Effector CD8-positive, alpha-beta T cell (primary cell): ENCODE measurements around the gene PSMD11.
"Not testable (repeated sequence)": the region's sequence is repeated elsewhere in the genome, so short reads cannot be mapped to it uniquely, and the experiment has no call there.

Experiments
- DNase-seq: peaks from one replicate; lab custom pipeline; 2025; lab: John Stamatoyannopoulos, UW
- total RNA-seq, 4 experiments: gene quantifications; one replicate each; lab custom pipeline; 2026; lab: John Stamatoyannopoulos, UW

PSMD11 gene
- total RNA-seq: 85.9 to 117 (median 95.2) reads per million in 4 experiments

DNA sequence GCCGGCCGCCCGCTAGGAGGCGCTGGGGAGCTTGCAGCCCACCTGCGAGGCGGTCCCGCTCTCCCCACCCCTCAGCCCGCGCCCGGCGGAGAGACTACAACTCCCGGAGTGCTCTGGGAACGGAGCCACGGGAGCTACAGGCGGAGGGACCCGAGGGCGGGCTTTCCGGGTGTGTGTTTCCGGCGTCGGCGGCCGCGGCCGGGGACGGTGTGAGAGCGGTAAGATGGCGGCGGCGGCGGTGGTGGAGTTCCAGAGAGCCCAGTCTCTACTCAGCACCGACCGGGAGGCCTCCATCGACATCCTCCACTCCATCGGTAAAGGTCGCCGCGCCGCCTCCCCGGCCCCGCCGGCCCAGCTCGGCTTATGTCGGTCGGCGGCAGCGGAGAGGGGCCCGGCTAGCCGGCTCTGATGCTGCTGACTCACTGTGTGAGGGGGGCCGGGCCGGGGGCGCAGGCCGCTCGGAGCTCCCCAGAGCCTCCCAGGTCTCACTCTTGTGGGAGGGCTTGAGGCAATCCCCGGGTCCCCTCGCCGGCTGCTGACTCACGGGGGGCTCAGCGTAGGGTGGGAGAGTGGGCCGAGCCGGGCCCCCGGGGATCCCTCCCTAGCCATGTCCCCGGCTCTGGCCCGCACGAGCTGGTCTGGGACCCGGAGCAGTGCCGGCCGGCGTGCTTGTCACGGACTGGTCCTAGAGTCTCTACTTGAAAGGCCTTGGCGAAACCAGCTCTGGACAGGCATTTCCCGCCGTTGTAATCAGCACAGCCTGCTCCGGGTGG, at the start of gene PSMD11:
TSS of gene PSMD11 (plus strand) at position 210 of the 773 bp plus-strand sequence. CDS start at position 224, 14 bp downstream.
- peak; percentile 99 for DNase-seq

DNA sequence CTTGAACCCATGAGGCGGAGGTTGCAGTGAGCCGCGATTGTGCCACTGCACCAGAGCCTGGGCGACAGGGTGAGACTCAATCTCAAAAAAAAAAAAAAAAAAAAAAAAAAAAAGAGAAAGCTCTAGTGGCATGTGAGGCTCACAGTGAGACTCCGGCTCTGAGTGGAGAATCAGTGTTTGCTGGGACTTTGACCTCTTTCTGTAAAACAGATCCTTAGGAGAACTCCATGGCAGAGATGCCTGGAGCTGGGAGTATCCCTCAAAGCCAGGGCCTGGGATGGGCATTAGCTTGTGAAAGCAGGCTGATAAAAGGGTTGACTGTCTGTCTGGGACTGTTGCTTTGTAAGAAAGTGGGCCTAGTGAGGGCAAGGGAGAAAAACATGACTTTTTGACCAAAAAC, 48.0 kb upstream of the PSMD11 start:
- DNase-seq: no peak

DNA sequence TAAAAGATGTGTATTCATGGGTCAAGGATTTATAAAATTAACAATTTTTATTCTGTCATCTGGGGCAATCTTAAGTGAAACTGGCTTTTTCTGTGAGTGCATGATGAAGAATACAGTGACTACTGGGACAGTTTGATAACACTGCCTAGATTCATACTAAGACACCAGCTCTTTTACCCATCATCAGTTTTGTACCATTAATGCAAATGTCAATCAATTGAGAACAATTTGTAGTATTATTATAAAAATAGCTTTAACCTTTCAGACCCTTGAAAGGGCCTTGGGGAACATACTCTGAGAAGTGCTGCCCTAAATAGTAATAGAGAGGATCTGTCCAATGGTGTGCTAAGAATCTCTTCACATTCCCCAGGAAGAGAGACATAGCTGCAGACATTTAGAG, 45.4 kb upstream of the PSMD11 start:
- DNase-seq: no peak

DNA sequence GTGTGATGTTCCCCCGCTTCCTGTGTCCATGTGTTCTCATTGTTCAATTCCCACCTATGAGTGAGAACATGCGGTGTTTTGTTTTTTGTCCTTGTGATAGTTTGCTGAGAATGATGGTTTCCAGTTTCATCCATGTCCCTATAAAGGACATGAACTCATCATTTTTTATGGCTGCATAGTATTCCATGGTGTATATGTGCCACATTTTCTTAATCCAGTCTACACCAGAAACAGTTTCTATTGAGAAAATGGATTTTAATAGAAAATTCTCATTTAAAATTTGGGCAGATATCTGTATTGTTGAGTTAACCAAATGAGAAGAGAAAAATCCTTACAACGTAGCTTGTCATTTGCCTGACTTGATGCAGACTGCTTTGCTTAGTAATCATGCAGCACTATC, 34.2 kb upstream of the PSMD11 start:
- DNase-seq: not testable (repeated sequence)

DNA sequence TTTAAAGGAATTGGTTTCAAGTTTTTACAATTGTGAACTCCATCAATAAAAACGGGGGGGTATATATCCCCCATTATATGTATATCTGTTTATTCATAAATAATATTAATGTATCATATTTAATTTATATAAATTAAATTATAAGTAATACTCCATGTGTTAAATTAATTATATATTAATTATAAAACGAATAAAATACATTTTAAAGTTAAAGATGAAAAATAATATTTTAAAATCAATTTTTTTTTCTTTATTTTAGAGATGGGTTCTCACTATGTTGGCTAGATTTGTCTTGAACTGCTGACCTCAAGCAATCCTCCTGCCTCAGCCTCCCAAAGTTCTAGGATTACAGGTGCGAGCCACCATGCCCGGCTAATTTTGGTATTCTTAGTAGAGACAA, 17.4 kb upstream of the PSMD11 start:
- DNase-seq: no peak

DNA sequence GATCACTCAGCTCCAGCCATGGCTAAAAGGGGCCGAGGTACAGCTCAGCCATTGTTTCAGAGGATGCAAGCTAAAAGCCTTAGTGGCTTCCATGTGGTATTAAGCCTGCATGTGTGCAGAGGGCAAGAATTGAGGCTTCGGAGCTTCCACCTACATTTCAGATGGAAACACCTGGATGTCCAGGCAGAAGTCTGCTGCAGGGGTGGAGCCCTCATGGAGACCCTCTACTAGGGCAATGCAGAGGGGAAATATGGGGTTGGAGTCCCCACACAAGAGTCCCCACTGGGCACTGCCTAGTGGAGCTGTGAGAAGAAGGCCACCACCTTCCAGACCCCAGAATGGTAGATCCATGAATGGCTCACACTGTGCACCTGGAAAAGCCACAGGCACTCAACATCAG, 14.7 kb upstream of the PSMD11 start:
- no peak for DNase-seq

DNA sequence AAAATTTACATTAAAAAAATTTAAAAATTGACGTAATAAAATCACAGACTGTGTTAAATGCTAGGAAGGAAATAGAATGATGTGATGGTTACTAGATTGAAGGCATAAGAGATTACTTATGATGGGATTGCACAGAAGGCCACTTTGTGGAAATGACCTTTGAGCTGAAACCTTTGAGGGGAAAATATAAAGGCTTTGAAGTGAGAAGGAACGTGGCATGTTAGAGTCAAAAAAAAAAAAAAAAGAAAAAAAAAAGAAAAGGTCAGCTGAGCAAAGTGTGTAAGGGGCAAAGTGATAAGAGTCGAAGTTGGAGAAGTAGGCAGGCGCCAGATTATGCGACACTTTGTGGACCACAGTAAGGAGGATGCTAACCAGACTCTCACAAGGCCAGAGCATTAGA, 3.6 kb upstream of the PSMD11 start:
- DNase-seq: no peak

DNA sequence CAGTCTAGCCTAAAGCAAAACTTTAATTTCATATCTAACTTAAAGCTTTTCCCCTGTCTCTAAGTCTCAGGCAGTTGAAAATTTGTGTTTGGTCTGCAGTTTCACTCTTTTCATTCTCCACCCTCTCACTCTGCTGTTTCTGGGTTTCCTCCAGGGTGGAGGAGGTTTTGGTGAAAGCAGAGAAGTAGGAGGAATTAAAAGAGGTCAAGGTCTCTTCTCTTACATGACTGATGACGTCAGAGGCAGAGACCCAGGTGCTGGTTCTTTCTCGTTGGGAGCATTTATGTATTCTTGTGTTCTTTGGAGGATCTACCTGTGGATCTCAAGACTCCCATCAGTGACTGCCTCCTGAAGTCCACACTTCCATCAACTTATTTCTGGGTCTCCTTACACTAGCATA, 2.4 kb upstream of the PSMD11 start:
- DNase-seq: no peak

DNA sequence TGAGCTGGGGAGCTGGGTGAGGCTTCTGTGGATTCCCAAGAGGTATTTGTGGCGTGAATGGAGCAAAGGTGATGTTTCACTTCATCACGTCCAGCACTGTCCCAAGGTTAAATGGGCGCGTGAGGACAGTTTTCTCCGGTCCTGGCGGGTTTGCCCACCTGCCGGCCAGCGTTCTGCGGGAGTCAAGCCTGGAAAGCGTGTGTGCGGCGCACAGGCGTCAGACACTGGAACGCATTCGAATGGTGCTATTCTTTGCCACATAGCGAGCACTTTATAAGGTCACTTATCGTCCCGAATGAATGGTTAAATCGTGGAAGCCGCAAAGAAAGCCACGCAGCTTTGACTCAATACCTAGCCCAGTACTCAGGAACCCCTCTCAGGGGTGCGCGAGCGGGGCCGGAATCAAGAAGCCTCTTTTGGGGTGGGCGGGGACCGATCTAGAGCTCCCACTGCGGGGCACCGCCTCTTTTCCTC, 446 bp upstream of the PSMD11 start:
- DNase-seq: no peak

DNA sequence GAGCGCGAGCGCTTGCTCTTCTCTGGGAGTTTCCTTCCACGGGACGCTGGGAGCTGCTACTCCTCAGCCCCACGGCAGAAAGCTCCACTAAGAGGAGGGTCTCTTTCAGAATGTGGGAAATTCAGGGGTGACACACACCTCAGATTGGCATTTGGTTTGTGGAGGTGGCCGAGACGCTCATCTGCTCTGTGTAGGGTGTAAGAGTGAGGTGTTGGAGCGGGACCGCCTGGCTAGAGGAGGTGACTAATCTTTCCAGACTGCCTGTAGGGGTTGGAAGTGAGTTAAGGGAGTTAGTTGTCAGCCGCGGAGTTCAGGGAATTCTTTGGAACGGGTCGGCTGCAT, 735 bp downstream of the PSMD11 start:
- DNase-seq: no peak

DNA sequence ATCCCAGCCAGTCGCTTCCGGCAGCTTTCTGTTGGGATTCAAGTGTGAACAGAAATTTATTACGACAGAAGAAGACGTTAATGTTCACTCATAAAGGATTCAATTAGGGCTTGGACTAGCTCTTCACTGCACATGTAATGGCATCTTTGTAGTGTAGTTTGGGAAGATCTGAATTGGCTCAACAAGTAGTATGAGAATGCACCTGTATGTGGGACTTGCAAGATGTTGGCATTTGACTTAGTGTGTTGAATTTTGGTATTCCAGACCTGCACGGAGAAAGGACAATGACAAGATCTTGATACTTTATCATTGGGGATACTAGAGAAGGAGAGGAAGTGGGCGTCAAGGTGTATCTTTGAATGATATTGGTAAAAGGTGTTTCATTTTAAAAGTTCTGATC, 1.2 kb downstream of the PSMD11 start:
- no peak for DNase-seq

DNA sequence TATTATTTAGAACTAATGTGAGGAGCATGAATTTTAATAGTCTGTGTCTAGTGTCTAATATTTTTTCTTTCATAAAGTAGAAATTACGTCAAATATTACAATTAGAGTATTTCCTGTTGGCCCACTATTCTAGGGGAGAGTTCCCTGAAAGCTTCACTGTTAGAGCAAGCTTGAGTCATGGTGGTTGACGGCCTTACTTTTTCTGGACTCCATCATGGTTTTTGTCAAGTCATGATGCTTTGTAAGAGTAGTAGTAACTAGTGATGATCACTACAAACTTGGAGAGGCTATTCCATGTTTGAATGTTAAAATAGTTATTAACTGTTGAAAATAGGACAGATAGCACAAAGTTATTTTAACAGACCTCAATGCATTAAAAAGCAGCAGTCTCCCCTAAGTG, 1.7 kb downstream of the PSMD11 start:
- DNase-seq: no peak

DNA sequence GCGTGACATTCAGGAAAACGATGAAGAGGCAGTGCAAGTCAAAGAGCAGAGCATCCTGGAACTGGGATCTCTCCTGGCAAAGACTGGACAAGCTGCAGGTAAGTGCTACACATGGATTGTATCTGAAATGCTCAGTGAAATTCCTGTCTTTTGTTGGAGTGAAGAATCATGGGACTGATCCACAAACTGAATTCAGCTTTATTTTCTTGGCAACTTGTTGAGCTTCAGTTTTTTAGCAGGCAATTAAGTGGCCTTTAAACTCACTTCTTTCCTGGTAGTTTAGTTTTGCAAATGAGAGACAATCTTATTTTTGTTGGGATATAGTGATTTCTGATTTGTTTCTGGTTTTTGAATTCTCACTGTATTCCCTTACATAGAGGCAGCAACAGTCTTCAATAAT, 2.6 kb downstream of the PSMD11 start:
- no peak for DNase-seq

DNA sequence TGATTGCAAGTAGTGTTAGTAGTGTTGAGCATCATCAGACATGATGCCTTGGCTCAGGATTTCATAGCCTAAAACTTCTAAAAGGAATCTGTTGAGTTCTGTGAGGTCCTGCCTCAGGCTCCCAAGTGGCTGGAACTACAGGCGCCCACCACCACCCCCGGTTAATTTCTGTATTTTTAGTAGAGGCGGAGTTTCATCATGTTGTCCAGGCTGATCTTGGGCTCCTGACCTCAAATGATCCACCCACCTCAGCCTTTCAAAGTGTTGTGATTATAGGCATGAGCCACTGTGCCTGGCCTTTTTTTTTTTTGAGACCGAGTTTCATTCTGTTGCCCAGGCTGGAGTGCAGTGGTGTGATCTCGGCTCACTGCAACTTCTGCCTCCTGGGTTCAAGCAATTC, 5.7 kb downstream of the PSMD11 start:
- DNase-seq: no peak

DNA sequence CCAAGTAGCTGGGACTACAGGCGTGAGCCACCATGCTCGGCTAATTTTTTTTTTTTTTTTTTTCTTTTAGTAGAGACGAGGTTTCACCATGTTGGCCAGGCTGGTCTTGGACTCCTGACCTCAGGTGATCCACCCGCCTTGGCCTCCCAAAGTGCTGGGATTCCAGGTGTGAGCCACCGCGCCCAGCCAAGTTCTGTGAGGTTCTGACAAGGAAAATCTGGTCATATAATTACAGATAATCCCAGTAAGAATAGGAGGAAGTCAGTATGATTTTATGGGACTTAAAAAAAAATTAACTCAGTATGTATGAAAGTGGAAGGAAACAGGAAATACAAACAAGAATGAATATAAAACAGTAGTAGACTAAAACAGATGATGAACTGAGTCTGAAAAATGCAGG, 6.1 kb downstream of the PSMD11 start:
- not testable (repeated sequence) for DNase-seq

DNA sequence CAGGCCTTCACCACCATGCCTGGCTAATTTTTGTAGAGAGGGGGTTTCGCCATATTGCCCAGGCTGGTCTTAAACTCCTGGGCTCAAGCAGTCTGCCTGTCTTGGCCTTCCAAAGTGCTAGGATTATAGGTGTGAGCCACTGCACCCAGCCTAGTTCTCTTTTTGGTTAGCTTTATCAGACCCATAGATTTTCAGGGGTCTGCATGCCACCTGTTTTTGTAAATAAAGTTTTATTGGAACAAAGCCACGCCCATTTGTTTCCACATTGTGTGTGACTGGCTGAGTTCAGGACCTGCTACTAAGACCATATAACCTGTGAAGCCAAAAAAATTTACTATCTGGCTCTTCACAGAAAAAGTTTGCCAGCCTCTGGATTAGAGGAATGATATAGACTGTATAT, 7.6 kb downstream of the PSMD11 start:
- DNase-seq: no peak

DNA sequence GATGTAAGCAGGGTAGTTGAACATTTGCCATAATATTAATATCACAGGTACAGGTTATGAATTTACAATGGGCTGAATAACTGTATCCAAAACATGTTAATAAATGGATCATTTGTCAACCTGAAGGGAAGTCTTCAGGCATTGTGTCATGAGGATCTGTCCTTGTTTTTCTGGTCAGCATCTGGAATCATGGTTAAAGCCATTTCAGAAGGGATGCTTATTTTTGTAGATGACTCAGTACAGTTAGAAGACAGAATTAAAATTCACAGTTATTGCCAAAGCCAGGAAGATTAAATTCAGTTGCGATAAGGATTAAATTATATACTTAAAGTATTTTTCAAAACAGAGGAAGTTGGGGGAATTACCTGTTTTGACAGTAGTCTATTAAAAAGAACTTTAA, 8.0 kb downstream of the PSMD11 start:
- no peak for DNase-seq

DNA sequence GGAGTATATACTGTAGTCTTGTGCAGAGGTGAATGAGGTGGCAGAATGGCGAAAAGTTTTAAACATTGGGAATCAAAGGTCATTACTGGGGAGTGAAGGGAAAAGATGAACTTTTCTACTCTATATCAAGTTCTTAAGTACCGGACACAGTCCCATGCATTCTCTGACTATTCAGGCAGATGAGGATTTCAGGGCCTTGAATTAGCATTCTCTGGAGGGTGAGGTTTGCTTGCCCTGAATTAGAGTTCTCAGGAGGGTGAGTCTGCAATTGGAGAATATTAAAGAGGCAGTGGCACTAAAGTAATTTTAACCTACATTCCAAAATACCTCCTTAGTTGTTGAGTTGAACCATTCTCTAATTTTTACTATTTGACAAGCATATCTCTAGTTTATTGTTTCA, 9.1 kb downstream of the PSMD11 start:
- DNase-seq: no peak

DNA sequence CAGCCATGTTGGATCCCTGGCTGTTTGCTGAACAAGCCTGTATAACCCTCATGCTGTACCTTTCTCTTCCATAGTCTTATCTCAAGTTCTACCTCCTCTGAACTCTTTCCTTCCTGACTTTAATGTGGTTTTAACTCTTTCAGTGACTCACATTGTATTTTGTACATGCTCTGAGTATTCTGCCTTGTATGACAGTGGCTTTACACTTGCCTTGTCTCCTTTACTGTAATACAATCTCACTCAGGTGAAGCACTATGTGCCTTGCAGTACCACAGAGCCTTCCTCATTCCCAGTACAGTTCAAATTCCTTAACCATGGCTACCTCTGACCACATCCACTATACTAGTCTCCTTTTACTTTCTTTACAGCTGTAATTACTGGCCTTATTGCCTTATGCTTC, 14.1 kb downstream of the PSMD11 start:
- no peak for DNase-seq

DNA sequence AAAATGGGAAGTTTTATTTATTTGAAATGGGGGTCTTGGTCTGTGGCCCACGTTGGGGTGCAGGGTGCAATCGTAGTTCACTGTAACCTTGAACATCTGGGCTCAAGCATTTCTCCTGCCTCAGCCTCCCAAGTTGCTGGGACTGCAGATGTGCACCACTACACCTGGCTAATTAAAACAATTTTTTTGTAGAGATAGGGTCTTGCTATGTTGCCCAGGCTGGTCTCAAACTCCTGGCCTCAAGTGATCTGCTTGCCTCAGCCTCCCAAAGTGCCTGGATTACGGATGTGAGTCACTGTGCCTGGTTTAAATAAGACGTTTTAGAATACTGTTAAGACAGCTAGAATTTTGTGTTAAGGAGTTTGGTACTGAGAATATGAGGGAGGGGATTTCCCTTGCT, 15.7 kb downstream of the PSMD11 start:
- no peak for DNase-seq

DNA sequence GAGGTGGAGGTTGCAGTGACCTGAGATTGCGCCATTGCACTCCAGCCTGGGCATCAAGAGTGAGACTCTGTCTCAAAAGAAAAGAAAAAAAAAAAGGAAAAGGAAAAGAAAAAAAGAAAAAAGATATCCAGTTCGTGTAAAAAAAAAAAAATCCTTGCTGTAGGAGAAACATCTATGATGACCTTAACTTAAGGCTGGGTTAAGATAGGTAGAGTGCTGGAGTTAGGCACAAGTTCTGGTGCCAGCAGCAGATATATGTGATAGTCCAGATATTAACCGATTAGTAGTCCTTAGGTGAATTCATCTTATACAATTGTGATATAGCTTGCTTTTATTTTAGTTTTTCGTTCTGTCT, 17.2 kb downstream of the PSMD11 start:
- no peak for DNase-seq

DNA sequence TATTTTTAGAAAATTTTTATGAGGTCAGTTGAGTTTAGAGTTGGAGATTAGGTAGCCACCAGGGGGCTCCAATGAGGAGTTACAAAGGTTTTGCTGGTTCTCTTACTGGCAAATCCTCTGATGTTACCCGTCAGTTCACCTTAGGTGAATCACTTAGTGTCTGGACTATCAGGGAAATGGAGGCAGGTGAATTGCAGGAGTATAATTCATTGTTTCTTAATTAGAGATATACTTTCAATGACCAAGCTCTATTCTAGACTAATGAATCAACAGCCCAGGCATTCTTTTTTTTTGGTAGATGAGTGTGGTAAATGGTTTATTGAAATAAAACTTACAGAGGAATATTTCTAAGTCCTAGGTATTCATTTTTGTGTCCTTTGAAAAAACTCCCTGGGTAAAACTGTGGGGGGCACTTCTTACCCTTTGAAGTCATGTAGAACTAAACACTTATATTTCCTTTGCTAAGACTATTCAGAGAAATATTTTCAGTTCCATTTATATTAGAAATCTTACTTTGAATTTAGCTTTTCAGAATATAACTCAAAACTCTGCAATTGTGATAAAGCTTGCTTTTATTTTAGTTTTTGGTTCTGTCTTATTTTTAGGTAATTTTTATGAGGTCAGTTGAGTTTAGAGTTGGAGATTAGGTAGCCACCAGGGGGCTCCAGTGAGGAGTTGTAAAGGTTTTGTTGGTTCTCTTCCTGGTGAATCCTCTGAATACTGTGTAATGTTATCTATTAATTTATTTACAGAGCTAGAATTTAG, 17.7 kb downstream of the PSMD11 start:
- DNase-seq: peak; percentile 43

DNA sequence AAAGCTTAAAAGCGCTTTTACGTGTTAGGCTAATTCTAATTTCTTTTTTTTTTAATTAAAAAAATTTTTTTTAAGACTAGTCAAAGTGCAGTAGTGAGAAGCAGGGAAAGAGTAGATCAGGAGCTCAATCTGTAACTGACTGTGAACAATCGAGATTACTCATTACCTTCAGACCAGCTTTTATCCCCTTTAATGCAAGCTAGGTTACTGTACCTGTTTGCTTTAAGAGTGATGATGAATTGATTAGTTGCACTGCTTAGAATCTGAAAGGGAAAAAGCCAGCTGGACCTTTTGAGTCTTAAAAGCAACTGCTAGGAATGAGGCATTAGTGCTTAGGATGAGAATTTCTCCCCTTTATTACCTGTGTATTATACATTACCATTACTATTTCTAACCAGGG, 19.0 kb downstream of the PSMD11 start:
- no peak for DNase-seq

DNA sequence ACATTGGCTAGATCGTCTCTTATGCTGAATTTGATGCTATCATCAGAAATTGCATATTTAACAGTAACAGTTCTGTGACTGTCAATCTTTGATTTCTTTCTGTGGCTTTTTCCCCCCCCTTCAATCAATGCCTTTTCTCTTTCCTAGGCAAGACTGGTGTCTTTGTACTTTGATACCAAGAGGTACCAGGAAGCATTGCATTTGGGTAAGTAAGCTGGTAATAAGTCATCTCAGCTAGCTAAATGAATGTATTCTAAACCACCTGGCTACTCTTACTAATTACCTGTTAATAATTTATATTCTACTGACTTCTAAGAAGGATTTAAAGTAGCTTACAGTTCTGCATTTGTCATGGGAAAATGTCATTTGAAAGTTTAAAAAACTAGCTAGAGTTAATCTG, 20.1 kb downstream of the PSMD11 start:
- DNase-seq: no peak
